Activated T-helper 17 cell treated with anti-CD3 and anti-CD28 coated beads, Interleukin-2, amount 50 U/mL, for 72 hours (primary cell): Measurements from ENCODE around the gene GPR85. TPM values are rescaled to one million over a fixed set of nuclear protein-coding genes. Genes with fewer than 3 reads are reported as not detected.
"Not testable (repeated sequence)": the region's sequence is repeated elsewhere in the genome, so short reads cannot be mapped to it uniquely, and the experiment has no call there.

ENCODE experiments used
- ATAC-seq: fragments of 150-1000 bp; cut with Tn5 transposase; replicated peaks from 2 replicates; pipeline ENCODE4 v1.10.0; 2021; ENCODE audit warnings: mild to moderate bottlenecking, moderate library complexity
- H3K27ac Mint-ChIP-seq: one replicate; pipeline ENCODE4 v1.8.0; 2022; ENCODE audit warnings: mixed read lengths
- H3K27me3 Mint-ChIP-seq: one replicate; pipeline ENCODE4 v1.8.0; 2022; ENCODE audit warnings: mixed read lengths
- H3K36me3 Mint-ChIP-seq: one replicate; pipeline ENCODE4 v1.8.0; 2022; ENCODE audit warnings: low read depth, mild to moderate bottlenecking, mixed read lengths
- H3K4me1 Mint-ChIP-seq: one replicate; pipeline ENCODE4 v1.8.0; 2022; ENCODE audit warnings: mixed read lengths
- H3K4me3 Mint-ChIP-seq: one replicate; pipeline ENCODE4 v1.8.0; 2022; ENCODE audit warnings: mild to moderate bottlenecking, mixed read lengths
- H3K9me3 Mint-ChIP-seq: one replicate; pipeline ENCODE4 v1.8.0; 2022; ENCODE audit warnings: mixed read lengths
- total RNA-seq, 2 donors: library from RNA; stranded (reverse); gene quantifications; one replicate each; pipeline ENCODE4 v1.2.3, GENCODE V29; 2022

Gene GPR85
- total RNA-seq, 2 donors from 2014 or later = 0.17 TPM; not detected in 1

GRCh38 chr7:113054938-113055337 lies 31.7 kb downstream of the GPR85 start:
- Mint-ChIP-seq H3K9me3 (peaks cover 3% of the 10 kb centered on the region), H3K27ac (no peak overlapping the region), H3K36me3 (no peaks in the 10 kb centered on the region), H3K4me1 (no peaks in the 10 kb centered on the region), H3K27me3 (peaks cover 36% of the 10 kb centered on the region), H3K4me3 (no peak overlapping the region)
- no peak for ATAC-seq

GRCh38 chr7:113054272-113054671 lies 32.4 kb downstream of the GPR85 start:
- not testable (repeated sequence) for H3K36me3 Mint-ChIP-seq, H3K9me3 Mint-ChIP-seq, H3K4me1 Mint-ChIP-seq, H3K27ac Mint-ChIP-seq, ATAC-seq, H3K4me3 Mint-ChIP-seq
- peaks cover 39% of the 10 kb centered on the region for H3K27me3 Mint-ChIP-seq

DNA sequence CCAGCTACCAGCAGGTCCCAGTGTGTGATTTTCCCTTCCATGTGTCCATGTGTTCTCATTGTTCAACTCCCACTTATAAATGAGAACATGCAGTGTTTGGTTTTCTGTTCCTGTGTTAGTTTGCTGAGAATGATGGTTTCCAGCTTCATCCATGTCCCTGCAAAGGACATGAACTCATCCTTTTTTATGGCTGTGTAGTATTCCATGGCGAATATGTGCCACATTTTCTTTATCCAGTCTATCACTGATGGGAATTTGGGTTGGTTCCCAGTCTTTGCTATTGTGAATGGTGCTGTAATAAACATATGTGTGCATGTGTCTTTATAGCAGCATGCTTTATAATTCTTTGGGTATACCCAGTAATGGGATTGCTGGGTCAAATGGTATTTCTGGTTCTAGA lies 37.4 kb downstream of the GPR85 start:
- peaks cover 13% of the 10 kb centered on the region for H3K27me3 Mint-ChIP-seq
- not testable (repeated sequence) for H3K4me1 Mint-ChIP-seq, H3K4me3 Mint-ChIP-seq, ATAC-seq, H3K9me3 Mint-ChIP-seq, H3K27ac Mint-ChIP-seq, H3K36me3 Mint-ChIP-seq

DNA sequence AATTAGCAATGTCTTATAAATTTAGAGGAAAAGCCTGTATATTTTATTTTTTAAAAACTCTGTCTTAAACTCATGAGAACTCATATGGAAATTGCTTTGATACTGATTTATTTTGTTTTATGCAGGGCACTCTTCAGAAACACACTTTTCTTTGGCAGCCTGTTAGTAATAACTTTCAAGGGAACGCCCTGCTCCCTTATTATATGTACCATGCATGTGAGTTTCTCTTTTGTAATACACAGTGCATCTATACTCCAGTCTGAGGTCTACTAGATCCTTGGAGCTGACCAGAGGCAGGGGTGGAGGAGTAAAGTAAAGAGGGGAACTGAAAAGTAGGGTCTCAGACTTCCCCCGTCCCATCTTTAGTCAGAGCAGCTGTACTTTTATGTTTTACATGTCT lies 40.2 kb downstream of the GPR85 start:
- Mint-ChIP-seq H3K9me3 (no peaks in the 10 kb centered on the region), H3K4me1 (no peaks in the 10 kb centered on the region), H3K36me3 (no peaks in the 10 kb centered on the region), H3K4me3 (no peak overlapping the region), H3K27me3 (peaks cover 19% of the 10 kb centered on the region), H3K27ac (no peak overlapping the region)
- no peak for ATAC-seq

GRCh38 chr7:113045379-113045778 lies 41.2 kb downstream of the GPR85 start:
- no peaks in the 10 kb centered on the region for H3K4me1 Mint-ChIP-seq
- peaks cover 26% of the 10 kb centered on the region for H3K27me3 Mint-ChIP-seq
- H3K27ac Mint-ChIP-seq = no peak overlapping the region
- no peaks in the 10 kb centered on the region for H3K36me3 Mint-ChIP-seq
- H3K9me3 Mint-ChIP-seq = no peaks in the 10 kb centered on the region
- ATAC-seq = no peak
- no peak overlapping the region for H3K4me3 Mint-ChIP-seq

DNA sequence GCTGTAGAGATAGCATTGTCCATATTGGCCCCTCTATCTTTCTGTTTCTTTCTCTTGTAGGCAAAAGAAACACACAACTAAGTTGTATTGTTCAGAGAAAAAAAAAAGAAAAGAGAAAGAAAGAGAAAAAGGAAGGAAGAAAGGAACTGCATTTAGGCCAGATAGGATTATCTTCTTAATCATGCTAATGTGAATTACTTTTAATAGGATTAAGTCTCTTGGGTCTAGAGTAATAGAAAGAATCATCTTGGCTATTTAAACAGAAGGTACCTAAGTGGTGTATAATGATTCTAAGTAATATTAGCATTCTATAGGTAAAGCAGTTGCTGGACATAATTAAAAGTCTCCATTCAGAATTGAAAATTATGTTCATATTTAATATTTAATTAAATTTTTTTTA lies 42.2 kb downstream of the GPR85 start:
- ATAC-seq = no peak
- H3K27me3 Mint-ChIP-seq = peaks cover 24% of the 10 kb centered on the region
- no peaks in the 10 kb centered on the region for H3K9me3 Mint-ChIP-seq
- H3K27ac Mint-ChIP-seq = no peak overlapping the region
- no peaks in the 10 kb centered on the region for H3K4me1 Mint-ChIP-seq
- no peak overlapping the region for H3K4me3 Mint-ChIP-seq
- H3K36me3 Mint-ChIP-seq = no peaks in the 10 kb centered on the region

GRCh38 chr7:113040849-113041248 lies 45.8 kb downstream of the GPR85 start:
- H3K4me1 Mint-ChIP-seq = no peaks in the 10 kb centered on the region
- H3K27ac Mint-ChIP-seq = no peak overlapping the region
- no peaks in the 10 kb centered on the region for H3K36me3 Mint-ChIP-seq
- no peaks in the 10 kb centered on the region for H3K9me3 Mint-ChIP-seq
- H3K4me3 Mint-ChIP-seq = no peak overlapping the region
- H3K27me3 Mint-ChIP-seq = peaks cover 38% of the 10 kb centered on the region
- ATAC-seq = no peak

DNA sequence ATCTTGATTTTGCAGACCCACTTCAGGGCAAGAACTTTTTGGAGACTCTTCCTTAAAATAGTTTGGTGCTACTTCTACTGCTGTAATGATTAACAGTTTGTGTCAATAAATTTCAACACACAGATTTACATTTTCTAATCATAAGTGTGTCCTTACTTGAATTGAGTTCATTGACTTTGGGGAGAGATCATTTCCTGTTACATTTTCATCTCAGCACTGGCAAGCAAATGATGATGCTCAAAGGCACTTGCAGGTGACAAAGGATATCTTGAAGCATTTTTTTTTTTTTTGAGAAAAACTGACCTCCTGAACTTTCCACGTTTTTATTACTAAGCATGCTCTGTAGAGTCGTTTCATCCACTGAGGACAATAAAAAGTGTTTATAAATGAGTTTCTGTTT lies 52.7 kb downstream of the GPR85 start:
- Mint-ChIP-seq H3K27me3 (peaks cover 22% of the 10 kb centered on the region), H3K27ac (no peak overlapping the region), H3K4me1 (no peaks in the 10 kb centered on the region), H3K4me3 (no peak overlapping the region), H3K36me3 (no peaks in the 10 kb centered on the region), H3K9me3 (no peaks in the 10 kb centered on the region)
- no peak for ATAC-seq

Other genes starting within 250 kb of the GPR85 start
- gene SMIM30, start 31.7 kb upstream of the GPR85 start, total RNA-seq = 10 to 100 TPM; 29.2 to 56.5 TPM